SU-DHL-6 (cell line): Measurements from ENCODE around the gene WDR5B.

Experiments
- EZH2phosphoT487 ChIP-seq: fragments of 200-600 bp; sonication (generic), shearing (Covaris generic); conservative IDR thresholded peaks from 2 replicates; pipeline ENCODE4 v1.6.1; 2018; ENCODE audit warnings: mild to moderate bottlenecking, antibody characterized with exemption, low read length, moderate library complexity, mixed read lengths
- TF ChIP-seq, protein P1 (sequence below): fragments of 200-600 bp; sonication (generic); IDR thresholded peaks from one replicate; pipeline ENCODE4 v1.5.1; 2017; ENCODE audit warnings: antibody characterized with exemption, mild to moderate bottlenecking, low read length, moderate library complexity; ENCODE audit not compliant: insufficient read depth, poor library complexity, severe bottlenecking

GRCh38 chr3:122461806-122462205, 45.9 kb upstream of the WDR5B start:
- TF ChIP-seq, protein P1, sequence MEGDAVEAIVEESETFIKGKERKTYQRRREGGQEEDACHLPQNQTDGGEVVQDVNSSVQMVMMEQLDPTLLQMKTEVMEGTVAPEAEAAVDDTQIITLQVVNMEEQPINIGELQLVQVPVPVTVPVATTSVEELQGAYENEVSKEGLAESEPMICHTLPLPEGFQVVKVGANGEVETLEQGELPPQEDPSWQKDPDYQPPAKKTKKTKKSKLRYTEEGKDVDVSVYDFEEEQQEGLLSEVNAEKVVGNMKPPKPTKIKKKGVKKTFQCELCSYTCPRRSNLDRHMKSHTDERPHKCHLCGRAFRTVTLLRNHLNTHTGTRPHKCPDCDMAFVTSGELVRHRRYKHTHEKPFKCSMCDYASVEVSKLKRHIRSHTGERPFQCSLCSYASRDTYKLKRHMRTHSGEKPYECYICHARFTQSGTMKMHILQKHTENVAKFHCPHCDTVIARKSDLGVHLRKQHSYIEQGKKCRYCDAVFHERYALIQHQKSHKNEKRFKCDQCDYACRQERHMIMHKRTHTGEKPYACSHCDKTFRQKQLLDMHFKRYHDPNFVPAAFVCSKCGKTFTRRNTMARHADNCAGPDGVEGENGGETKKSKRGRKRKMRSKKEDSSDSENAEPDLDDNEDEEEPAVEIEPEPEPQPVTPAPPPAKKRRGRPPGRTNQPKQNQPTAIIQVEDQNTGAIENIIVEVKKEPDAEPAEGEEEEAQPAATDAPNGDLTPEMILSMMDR, result no peak
- no peak for TF ChIP-seq EZH2phosphoT487
